Peyer's patch (tissue), 4 donors: ENCODE results near the gene KCNA10. TPM values are rescaled to one million over a fixed set of nuclear protein-coding genes. Genes with fewer than 3 reads are reported as not detected.

Experiments
- DNase-seq, 3 donors: peaks; one replicate each; pipeline ENCODE4 v3.0.0-alpha.2; 2017 to 2019
- H3K27ac ChIP-seq, 4 donors: fragments of 200-600 bp; sonication (generic); one replicate each; pipeline ENCODE4 v1.5.1; 2016 to 2019
- H3K27me3 ChIP-seq, 2 donors: fragments of 200-600 bp; sonication (generic); one replicate each; pipeline ENCODE4 v1.5.1; 2019
- H3K36me3 ChIP-seq, 3 donors: fragments of 200-600 bp; sonication (generic); one replicate each; pipeline ENCODE4 v1.5.1; 2016 to 2019
- H3K4me1 ChIP-seq, 4 donors: fragments of 200-600 bp; sonication (generic); one replicate each; pipeline ENCODE4 v1.5.1; 2016 to 2019
- H3K4me3 ChIP-seq, 4 donors: fragments of 200-600 bp; sonication (generic); 1 replicate in 3 of 4; 2 replicates in 1 of 4; pipeline ENCODE4 v1.5.1; 2016 to 2019; ENCODE audit warnings: mild to moderate bottlenecking in 1 of 4
- H3K9me3 ChIP-seq, 4 donors: fragments of 200-600 bp; sonication (generic); one replicate each; pipeline ENCODE4 v1.5.1; 2016 to 2019; ENCODE audit warnings: mild to moderate bottlenecking in 1 of 4
- CTCF ChIP-seq, 6 experiments: fragments of 450-650 bp in 4 of 6; fragments of 200-600 bp in 2 of 6; sonication (generic) in 1 of 6; IDR thresholded peaks; one replicate each; pipeline ENCODE4 v1.5.1; 2017 to 2019; ENCODE audit warnings: antibody characterized with exemption in 6 of 6, mild to moderate bottlenecking in 3 of 6, moderate library complexity in 1 of 6
- POLR2A ChIP-seq, 2 donors: fragments of 450-650 bp; IDR thresholded peaks; one replicate each; pipeline ENCODE4 v1.5.1; 2017; ENCODE audit warnings: antibody characterized with exemption in 2 of 2, mild to moderate bottlenecking in 2 of 2, moderate library complexity in 2 of 2
- total RNA-seq, 4 donors: library from RNA; depleted of rRNA; stranded (reverse); fragments of >200 nt; gene quantifications; one replicate each; pipeline ENCODE4 v1.1.0, GENCODE V29; 2016

Gene KCNA10
- total RNA-seq, 4 donors from 2014 or later, result not detected

- Histone ChIP-seq H3K4me3 (no peak overlapping the region), H3K36me3 (no peaks in the 10 kb centered on the region), H3K4me1 (no peaks in the 10 kb centered on the region), H3K27ac (no peak overlapping the region), H3K9me3 (no peaks in the 10 kb centered on the region), H3K27me3 (no peaks in the 10 kb centered on the region)
- no peak for DNase-seq
- TF ChIP-seq CTCF (IDR thresholded peaks at IDR 0.05) (no peak), POLR2A (IDR thresholded peaks at IDR 0.05) (no peak)
Observed at GRCh38 chr1:110535985-110536384, 17.0 kb upstream of the KCNA10 start.

- Histone ChIP-seq H3K4me3 (no peak overlapping the region), H3K27me3 (no peaks in the 10 kb centered on the region), H3K36me3 (no peaks in the 10 kb centered on the region), H3K4me1 (no peaks in the 10 kb centered on the region), H3K27ac (no peak overlapping the region), H3K9me3 (no peaks in the 10 kb centered on the region)
- TF ChIP-seq POLR2A (IDR thresholded peaks at IDR 0.05), result no peak
- TF ChIP-seq CTCF (IDR thresholded peaks at IDR 0.05), result no peak
- no peak for DNase-seq
Observed at GRCh38 chr1:110533230-110533629, 14.3 kb upstream of the KCNA10 start.

DNA sequence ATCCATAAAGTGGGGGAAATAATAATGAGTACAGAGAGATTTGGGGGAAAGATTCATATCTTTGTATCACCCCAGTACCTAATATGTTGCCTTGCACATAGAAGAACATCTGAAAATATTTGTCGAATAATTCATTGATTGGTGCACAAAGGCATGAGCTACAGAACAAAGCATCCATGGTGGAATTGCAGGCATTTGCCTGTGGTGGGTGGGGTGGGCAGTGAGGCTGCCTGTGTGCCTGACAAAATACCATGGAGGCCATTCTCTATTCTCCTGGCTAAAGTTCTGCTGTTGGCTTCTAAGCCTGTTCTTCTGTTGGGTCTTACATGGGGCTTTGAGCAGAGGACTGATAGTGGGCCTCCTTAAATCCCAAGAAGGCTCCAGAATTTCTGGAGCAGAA lies 10.0 kb upstream of the KCNA10 start:
- TF ChIP-seq POLR2A (IDR thresholded peaks at IDR 0.05) (no peak), CTCF (IDR thresholded peaks at IDR 0.05) (no peak)
- no peak overlapping the region for H3K27ac ChIP-seq
- H3K4me3 ChIP-seq, result no peak overlapping the region
- no peaks in the 10 kb centered on the region for H3K27me3 ChIP-seq
- DNase-seq, result no peak
- H3K36me3 ChIP-seq, result no peaks in the 10 kb centered on the region
- peaks cover 0 to 5% (median 0%) of the 10 kb centered on the region in 4 donors for H3K4me1 ChIP-seq
- H3K9me3 ChIP-seq, result no peaks in the 10 kb centered on the region

GRCh38 chr1:110526201-110526780 lies 7.3 kb upstream of the KCNA10 start:
- H3K36me3 ChIP-seq, result no peaks in the 10 kb centered on the region
- no peaks in the 10 kb centered on the region for H3K9me3 ChIP-seq
- no peak overlapping the region for H3K4me3 ChIP-seq
- TF ChIP-seq POLR2A (IDR thresholded peaks at IDR 0.05), result no peak
- TF ChIP-seq CTCF (IDR thresholded peaks at IDR 0.05), result no peak
- no peak overlapping the region for H3K27ac ChIP-seq
- H3K27me3 ChIP-seq, result no peaks in the 10 kb centered on the region
- DNase-seq, result no peak
- peaks cover 0 to 5% (median 0%) of the 10 kb centered on the region in 4 donors for H3K4me1 ChIP-seq

GRCh38 chr1:110525249-110525595 lies 6.2 kb upstream of the KCNA10 start:
- no peak for TF ChIP-seq CTCF (IDR thresholded peaks at IDR 0.05)
- TF ChIP-seq POLR2A (IDR thresholded peaks at IDR 0.05), result no peak
- H3K9me3 ChIP-seq, result no peaks in the 10 kb centered on the region
- H3K27ac ChIP-seq, result no peak overlapping the region
- H3K4me3 ChIP-seq, result no peak overlapping the region
- H3K4me1 ChIP-seq, result peaks cover 0 to 5% (median 0%) of the 10 kb centered on the region in 4 donors
- no peaks in the 10 kb centered on the region for H3K27me3 ChIP-seq
- DNase-seq, result no peak
- H3K36me3 ChIP-seq, result no peaks in the 10 kb centered on the region
